ENCODE data around the gene PCBP2. TPM values are rescaled to one million over a fixed set of nuclear protein-coding genes. Genes with fewer than 3 reads are reported as not detected.

PCBP2 gene
- total and polyA plus RNA-seq, 2 of the 4 experiments (the other 2 are of a cell fraction): 190 to 586 TPM

DNA sequence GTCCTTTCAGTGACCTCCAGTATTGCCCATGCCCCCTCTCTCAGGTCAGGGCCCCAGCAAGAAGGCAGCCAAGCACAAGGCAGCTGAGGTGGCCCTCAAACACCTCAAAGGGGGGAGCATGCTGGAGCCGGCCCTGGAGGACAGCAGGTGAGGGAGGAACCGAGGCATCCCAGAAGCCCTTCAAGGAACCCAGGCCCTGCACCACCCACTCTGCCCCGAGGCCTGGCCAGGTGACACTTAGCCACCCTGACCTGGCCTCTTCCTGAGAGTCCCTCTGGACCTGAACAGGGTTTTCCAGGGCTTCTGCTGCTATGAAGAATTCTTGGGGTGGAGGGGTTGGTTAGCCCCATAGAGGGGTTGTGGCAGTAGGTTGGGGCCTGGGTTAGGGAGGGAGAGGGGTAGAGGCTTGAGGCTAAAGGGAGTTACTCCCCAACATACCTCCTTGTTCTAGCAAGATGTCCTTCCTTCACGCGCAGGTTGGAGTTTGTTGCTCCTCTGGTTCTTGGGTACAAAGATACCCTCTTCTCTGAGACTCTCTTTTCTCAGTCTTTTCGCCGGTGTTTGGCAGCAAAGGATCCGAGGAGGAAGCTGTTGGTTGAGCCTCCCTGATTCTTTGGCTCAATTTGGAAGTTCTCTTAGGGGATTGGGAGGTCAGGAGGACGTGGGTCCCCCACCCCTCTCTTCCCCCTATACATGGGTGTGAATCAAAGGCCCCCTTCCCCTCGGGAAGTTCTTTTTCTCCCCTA is 51.3 kb downstream of the PCBP2 start:
- no peak overlapping the region for H3K4me3 ChIP-seq (ENCODE audit: insufficient read depth, low read depth, low read length)

More for the DNA sequence above, 51.3 kb downstream of the PCBP2 start:
- Histone ChIP-seq H3K9me3 (ENCODE audit: control insufficient read depth, insufficient read depth, low read length) (no peaks in the 10 kb centered on the region), H3K9ac (ENCODE audit: low read depth, low read length) (no peak overlapping the region), H4K20me1 (ENCODE audit: insufficient read depth, low read length) (peaks cover 2% of the 10 kb centered on the region; the same call in 1 of the 2 replicates), H3K27me3 (ENCODE audit: control insufficient read depth, insufficient read depth, low read length) (no peaks in the 10 kb centered on the region), H2AFZ (replicated peaks; ENCODE audit: low read length, poor library complexity) (no peak overlapping the region), H4K8ac (ENCODE audit: low read depth in 2 of 2, low read length in 2 of 2) (no peak overlapping the region), H3K79me1 (ENCODE audit: low read depth in 1 of 2, low read length in 2 of 2) (peaks cover 13 to 60% of the 10 kb centered on the region in 2 experiments; a peak in 3 of 4 replicates), H3K4ac (ENCODE audit: low read depth, low read length) (no peak overlapping the region; the same call in 1 of the 2 replicates), H3K9me1 (ENCODE audit: insufficient read depth, low read length) (peaks cover 15% of the 10 kb centered on the region), H3K56ac (ENCODE audit: extremely low read depth, insufficient read depth, low read length) (no peak overlapping the region), H3K4me1 (ENCODE audit: control insufficient read depth, insufficient read depth, low read length) (peaks cover 10% of the 10 kb centered on the region), H2AK5ac (ENCODE audit: low read depth, low read length) (no peak overlapping the region), H2BK5ac (ENCODE audit: low read depth, low read length, poor library complexity, severe bottlenecking) (no peak overlapping the region), H4K91ac (ENCODE audit: insufficient read depth, low read depth, low read length) (no peak overlapping the region), H3K14ac (replicated peaks; ENCODE audit: low read depth, low read length) (no peak overlapping the region), H2BK20ac (ENCODE audit: low read depth, low read length) (no peak overlapping the region), H2AK9ac (replicated peaks; ENCODE audit: low read depth, low read length, poor library complexity) (peak overlapping the region; percentile 80), H2BK120ac (ENCODE audit: low read depth, low read length) (no peak overlapping the region), H4K5ac (ENCODE audit: low read depth, low read length) (no peak overlapping the region), H3K18ac (ENCODE audit: low read depth, low read length) (no peak overlapping the region), H3K4me2 (ENCODE audit: low read depth, low read length) (no peak overlapping the region), H2BK15ac (ENCODE audit: low read depth, low read length) (no peak overlapping the region), H3K27ac (ENCODE audit: insufficient read depth, low read length) (no peak overlapping the region), H3K36me3 (ENCODE audit: control insufficient read depth, insufficient read depth, low read length) (peaks cover 28% of the 10 kb centered on the region), H3K23ac (ENCODE audit: low read depth, low read length) (no peak overlapping the region)
- no peak for DNase-seq
- dilution Hi-C loops (cut with HindIII; ENCODE audit: low sequenced_read_pairs, unreplicated experiment): no loop called here
- ChIA-PET CTCF (no interaction called here), POLR2A (ENCODE audit: unreplicated experiment) (no interaction called here)
- no CpG with 5 or more reads among the region's 10 CpGs for WGBS, 2 experiments (ENCODE audit: extremely low coverage in 2 of 2, insufficient read length in 1 of 2)
- ATAC-seq (ENCODE audit: low read depth): no peak
- TF ChIP-seq MAFK (IDR thresholded peaks at IDR 0.05; ENCODE audit: low read depth, low read length) (no peak), SMC3 (IDR thresholded peaks at IDR 0.05; ENCODE audit: low read depth, low read length) (no peak), RFX5 (IDR thresholded peaks at IDR 0.05; ENCODE audit: low read depth, low read length) (no peak), BHLHE40 (IDR thresholded peaks at IDR 0.05; ENCODE audit: low read depth, low read length) (no peak), NFE2L2 (IDR thresholded peaks at IDR 0.05; ENCODE audit: low read depth, low read length) (no peak)
- BruUV-seq (replicated peaks): no TSS peak
- in situ Hi-C loops (cut with MboI; ENCODE audit: low sequenced_read_pairs): loop anchor here (10.0 kb wide), 1 partner anchor 178 kb away; the partner anchor contains the start of gene AAAS
- intact Hi-C loops (cut with micrococcal nuclease): loop anchor here (5.0 kb wide), 1 partner anchor 51 kb away; the partner anchor contains the start of gene PCBP2

All from IMR-90 (cell line).